Immature natural killer cell (primary cell): ENCODE results near the gene OVCA2. TPM values are rescaled to one million over a fixed set of nuclear protein-coding genes. Genes with fewer than 3 reads are reported as not detected.

ENCODE experiments used
- DNase-seq, 3 donors: peaks; one replicate each; pipeline ENCODE4 v3.0.0; 2022; ENCODE audit warnings: mixed read lengths in 1 of 3
- H3K27ac Mint-ChIP-seq, 6 donors: one replicate each; pipeline ENCODE4 v1.8.0; 2020; ENCODE audit warnings: mixed read lengths in 6 of 6, mild to moderate bottlenecking in 5 of 6, inconsistent platforms in 4 of 6, moderate library complexity in 3 of 6
- H3K27me3 Mint-ChIP-seq, 3 donors: one replicate each; pipeline ENCODE4 v1.8.0; 2020 to 2021; ENCODE audit warnings: low read depth in 3 of 3, mild to moderate bottlenecking in 3 of 3, mixed read lengths in 3 of 3, moderate library complexity in 3 of 3, inconsistent platforms in 1 of 3
- H3K36me3 Mint-ChIP-seq, 3 donors: one replicate each; pipeline ENCODE4 v1.8.0; 2020; ENCODE audit warnings: mixed read lengths in 3 of 3, inconsistent platforms in 2 of 3, mild to moderate bottlenecking in 2 of 3
- H3K4me1 Mint-ChIP-seq, 2 donors: one replicate each; pipeline ENCODE4 v1.8.0; 2020; ENCODE audit warnings: inconsistent platforms in 2 of 2, mild to moderate bottlenecking in 2 of 2, mixed read lengths in 2 of 2, moderate library complexity in 1 of 2
- H3K4me3 Mint-ChIP-seq, 5 donors: one replicate each; pipeline ENCODE4 v1.8.0; 2020; ENCODE audit warnings: mild to moderate bottlenecking in 5 of 5, mixed read lengths in 5 of 5, inconsistent platforms in 3 of 5, moderate library complexity in 3 of 5
- H3K9me3 Mint-ChIP-seq, 6 donors: one replicate each; pipeline ENCODE4 v1.8.0; 2020; ENCODE audit warnings: mild to moderate bottlenecking in 6 of 6, mixed read lengths in 6 of 6, inconsistent platforms in 4 of 6, moderate library complexity in 3 of 6
- polyA plus RNA-seq, 3 donors: library from polyadenylated mRNA; unstranded; fragments of 300-500 nt; fragmentation: Illumina TruSeq; gene quantifications; one replicate each; pipeline ENCODE4 v1.2.3, GENCODE V29; 2021

OVCA2 gene
- polyA plus RNA-seq, 3 donors from 2014 or later: 90.6 to 107 (median 104) TPM

DNA sequence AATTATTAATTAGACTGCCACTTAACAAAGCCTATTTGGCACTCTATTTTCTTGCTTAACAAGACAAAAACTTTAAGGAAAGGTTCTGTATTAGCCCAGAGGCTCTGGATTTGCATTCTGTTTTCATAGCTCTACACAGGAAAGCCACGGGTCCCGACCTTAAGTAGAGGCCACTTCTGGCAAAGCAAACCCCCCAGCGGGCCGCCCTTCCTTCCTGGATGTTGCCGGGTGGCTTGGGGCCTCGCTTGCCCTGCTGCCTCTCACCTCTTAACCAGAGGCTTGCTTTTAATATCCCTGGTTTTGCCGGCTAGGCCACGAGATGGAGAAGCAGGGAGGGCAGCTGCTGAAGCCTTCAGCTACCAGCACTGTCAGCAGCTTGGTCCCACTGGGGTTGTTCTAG, 21.1 kb upstream of the OVCA2 start:
- no peak overlapping the region for H3K4me3 Mint-ChIP-seq
- H3K27ac Mint-ChIP-seq: no peak overlapping the region
- no peaks in the 10 kb centered on the region for H3K9me3 Mint-ChIP-seq
- no peak for DNase-seq
- H3K4me1 Mint-ChIP-seq: peaks cover 11 to 13% of the 10 kb centered on the region in 2 donors
- H3K27me3 Mint-ChIP-seq: peaks cover 4 to 14% (median 10%) of the 10 kb centered on the region in 3 donors
- no peaks in the 10 kb centered on the region for H3K36me3 Mint-ChIP-seq

DNA sequence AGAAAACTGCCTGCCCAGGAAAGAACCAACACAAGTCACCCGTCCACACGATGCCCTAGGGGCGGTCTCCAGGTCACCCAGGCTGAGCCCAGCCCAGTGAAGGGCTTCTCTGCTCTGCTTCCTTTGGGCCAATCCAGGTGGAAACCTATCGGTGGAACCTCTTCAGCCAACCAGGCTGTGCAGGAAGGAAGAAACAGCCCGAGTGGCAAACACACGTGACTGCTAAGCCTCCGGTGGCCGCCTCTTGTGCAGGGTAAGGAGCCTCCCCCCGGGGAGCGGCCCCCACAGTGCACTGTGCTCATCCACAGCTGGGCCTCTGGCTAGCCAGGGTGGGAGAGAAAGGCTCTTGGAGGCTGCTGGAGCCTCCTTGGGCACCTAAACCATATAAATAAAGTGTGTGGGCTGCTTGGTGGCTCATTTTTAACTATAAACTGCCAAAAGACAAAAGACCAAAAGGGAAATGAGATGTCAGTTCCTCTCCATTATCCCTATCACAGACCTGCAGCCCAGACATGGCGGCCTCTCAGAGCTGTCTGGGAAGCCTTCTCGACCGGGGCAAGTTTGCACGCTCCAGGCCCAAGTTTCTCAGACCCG, 19.1 kb upstream of the OVCA2 start:
- Mint-ChIP-seq H3K9me3 (no peaks in the 10 kb centered on the region), H3K27ac (no peak overlapping the region), H3K4me3 (peak overlapping the region in 4 of 5 donors; percentile 24 to 65 (median 50)), H3K36me3 (no peaks in the 10 kb centered on the region), H3K27me3 (peaks cover 11 to 20% (median 13%) of the 10 kb centered on the region in 3 donors), H3K4me1 (peaks cover 16 to 19% of the 10 kb centered on the region in 2 donors)
- no peak for DNase-seq

DNA sequence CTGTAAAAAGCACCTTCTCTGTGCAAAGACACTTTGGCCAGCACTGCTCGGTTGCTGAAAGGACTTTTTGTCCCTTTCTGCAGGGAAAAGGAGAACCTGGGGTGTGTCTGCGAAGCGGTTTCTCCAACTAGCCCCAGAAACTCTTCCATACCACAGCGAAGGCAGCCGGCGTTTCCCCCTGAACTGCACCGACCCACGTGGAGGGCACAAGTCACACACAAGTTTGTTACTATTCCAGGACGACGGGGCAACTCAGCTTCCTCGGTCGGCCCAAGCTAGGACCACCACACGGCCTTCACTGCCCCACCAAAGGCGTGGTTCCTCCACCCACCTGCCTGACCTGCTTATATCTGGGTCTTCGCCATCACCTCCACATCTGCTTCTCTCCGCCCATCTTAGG, 18.6 kb upstream of the OVCA2 start:
- Mint-ChIP-seq H3K4me3 (peak overlapping the region in 4 of 5 donors; percentile 13 to 65 (median 47)), H3K27ac (no peak overlapping the region)

DNA sequence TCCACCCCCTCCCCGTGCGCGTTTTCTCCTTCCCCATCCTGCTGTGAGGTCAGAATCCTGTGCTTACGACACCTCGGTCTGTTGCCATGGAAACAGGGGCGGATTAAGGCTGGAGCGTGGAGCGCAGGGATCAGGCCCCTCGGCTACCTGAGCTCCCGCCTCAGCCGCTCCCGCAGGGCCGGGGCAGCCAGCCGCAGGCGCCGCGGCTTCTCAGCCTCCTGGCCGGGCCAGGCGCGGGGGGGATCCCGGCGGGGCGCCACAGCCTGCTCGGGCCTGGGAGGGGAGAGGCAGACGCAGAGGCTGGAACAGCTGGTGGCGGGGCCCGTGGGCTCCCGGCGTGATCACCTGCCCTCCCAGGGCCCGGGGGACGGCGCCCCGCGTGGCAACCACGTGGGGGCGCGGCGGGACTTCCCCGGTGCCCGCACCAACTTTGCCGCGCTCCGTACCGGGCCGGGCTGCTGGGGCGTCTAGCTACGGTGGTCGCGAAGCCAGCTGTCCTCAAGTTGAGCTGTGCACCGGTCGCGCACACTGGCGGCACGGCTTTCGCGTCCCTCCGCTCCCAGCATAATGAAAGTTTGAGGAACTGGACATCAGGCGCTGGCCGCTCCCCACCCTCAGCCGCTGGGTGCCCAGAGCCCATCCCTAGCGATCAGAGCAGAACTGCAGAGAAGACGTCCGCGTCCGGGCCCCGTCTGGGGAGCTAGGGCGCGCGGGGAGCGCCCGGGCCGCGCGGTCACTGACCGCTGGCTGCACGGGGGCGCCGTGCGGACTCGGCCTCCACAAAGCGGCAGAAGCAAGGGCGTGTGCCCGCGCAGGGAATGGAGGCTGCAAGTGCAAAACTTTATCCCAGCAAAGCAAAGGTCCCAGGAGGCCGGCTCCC, 17.9 kb upstream of the OVCA2 start:
- peak overlapping the region; percentile 72 to 84 (median 76) for H3K4me3 Mint-ChIP-seq
- H3K27ac Mint-ChIP-seq: no peak overlapping the region
- peaks cover 16 to 19% of the 10 kb centered on the region in 2 donors for H3K4me1 Mint-ChIP-seq
- H3K27me3 Mint-ChIP-seq: peaks cover 13 to 17% (median 15%) of the 10 kb centered on the region in 3 donors
- DNase-seq: peak; percentile 21 to 31 (median 22)
- no peaks in the 10 kb centered on the region for H3K9me3 Mint-ChIP-seq
- H3K36me3 Mint-ChIP-seq: no peaks in the 10 kb centered on the region

More for the DNA sequence above, 18.6 kb upstream of the OVCA2 start:
- Mint-ChIP-seq H3K36me3 (no peaks in the 10 kb centered on the region), H3K9me3 (no peaks in the 10 kb centered on the region), H3K4me1 (peaks cover 16 to 19% of the 10 kb centered on the region in 2 donors), H3K27me3 (peaks cover 11 to 22% (median 13%) of the 10 kb centered on the region in 3 donors)
- no peak for DNase-seq

DNA sequence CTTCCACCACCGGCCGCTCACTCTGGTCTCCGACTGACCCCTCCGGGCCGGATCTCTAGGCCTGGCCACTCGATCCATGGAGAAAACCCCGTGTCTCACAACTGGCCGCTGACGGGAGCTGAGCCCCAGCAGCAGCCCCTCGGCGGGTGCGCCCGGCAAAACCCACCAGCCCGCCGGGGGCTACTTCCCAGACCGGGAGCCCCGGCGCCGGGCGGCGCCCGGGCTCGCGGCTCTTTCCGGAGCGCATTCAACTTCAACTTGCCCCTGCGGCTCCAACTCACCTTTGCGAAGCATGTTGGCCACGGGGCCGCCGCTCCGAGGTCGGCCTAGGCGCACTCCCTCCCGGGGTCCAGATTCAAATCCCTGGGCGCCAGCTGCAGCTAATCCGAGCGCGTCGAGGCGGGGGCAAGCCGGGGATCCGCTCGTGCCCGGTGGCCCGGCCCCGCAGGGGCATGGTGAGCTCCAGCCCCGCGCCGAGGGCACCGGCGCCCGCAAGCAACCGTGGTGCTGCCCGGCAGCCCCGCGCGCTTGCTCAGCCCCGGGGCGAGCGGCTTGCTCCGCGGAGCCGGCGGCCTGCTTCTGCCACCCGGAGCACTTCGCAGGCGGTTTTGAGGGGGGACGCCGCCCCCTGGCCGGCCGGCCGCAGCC, 17.1 kb upstream of the OVCA2 start:
- H3K4me3 Mint-ChIP-seq: peak overlapping the region in 3 of 5 donors; percentile 29 to 84 (median 60)
- no peaks in the 10 kb centered on the region for H3K36me3 Mint-ChIP-seq
- DNase-seq: no peak
- H3K4me1 Mint-ChIP-seq: peaks cover 16 to 21% of the 10 kb centered on the region in 2 donors
- H3K9me3 Mint-ChIP-seq: no peaks in the 10 kb centered on the region
- peaks cover 13 to 17% (median 15%) of the 10 kb centered on the region in 3 donors for H3K27me3 Mint-ChIP-seq
- H3K27ac Mint-ChIP-seq: no peak overlapping the region

DNA sequence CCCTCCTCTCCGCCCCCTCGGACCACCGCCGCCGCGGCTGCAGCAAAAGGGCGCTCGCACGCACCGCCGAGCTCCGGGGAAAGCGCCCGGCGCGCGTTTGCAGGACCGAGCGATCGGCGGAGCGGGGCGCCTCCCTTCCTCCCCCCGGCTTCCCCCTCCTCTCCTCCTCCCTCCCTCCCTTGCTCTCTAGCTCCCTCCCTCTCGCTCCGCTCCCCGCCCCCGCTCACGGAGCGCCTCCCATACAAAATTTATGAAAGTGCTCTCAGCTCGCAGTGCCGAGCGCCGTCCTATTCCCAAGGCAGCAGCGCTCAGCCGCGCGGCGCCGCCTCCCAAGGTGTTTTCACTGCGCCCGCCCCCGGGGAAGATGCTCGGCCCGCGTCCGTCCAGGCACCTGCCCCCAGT, 16.6 kb upstream of the OVCA2 start, which contains the start of gene RTN4RL1:
TSS of gene RTN4RL1 (minus strand) at position 115 of the 402 bp plus-strand sequence. CDS start 469 bp downstream, outside the sequence.
- no peak within 1 kb of the TSS for H3K27ac Mint-ChIP-seq
- H3K4me1 Mint-ChIP-seq: peaks cover 18 to 23% of the 10 kb centered on the region in 2 donors

DNA sequence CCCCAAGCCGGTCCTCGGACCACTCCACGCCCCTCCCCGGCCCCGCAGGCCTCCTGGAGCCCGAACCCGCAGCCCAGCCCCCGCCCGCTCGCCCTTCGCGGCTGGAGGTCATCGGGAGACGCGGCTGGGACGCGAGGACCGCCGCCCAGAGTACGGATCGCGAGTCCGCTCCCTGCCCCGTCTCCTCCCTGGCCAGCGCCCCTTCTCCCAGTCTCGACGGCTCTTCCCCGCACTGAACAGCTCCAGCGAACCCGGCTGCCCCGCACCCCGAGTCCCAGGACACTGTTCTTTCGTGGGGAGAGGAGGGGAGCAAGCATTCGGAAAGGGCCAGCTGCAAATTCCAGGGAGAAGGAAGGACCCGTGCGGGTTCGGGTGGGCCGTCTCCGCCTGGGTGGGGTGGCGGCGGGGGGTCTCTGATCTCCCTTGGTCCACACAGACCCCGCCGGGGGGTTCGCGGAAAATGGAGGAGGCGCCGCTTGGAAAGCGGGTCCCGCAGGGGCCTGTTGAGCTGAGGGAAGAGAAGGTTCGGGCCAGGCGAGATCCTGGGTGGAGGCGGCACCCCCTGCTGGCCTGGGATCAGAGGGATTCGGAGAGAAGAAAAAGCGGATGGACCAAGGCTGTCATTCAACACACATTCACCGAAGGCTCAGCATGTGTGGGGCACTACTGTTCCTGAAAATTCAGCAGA, 16.1 kb upstream of the OVCA2 start:
- DNase-seq: no peak
- Mint-ChIP-seq H3K27ac (no peak overlapping the region), H3K9me3 (no peaks in the 10 kb centered on the region), H3K4me3 (peak overlapping the region; percentile 73 to 81 (median 78)), H3K36me3 (no peaks in the 10 kb centered on the region), H3K27me3 (peaks cover 9 to 17% (median 15%) of the 10 kb centered on the region in 3 donors), H3K4me1 (peaks cover 24 to 28% of the 10 kb centered on the region in 2 donors)

More for the DNA sequence above, 16.6 kb upstream of the OVCA2 start, which contains the start of gene RTN4RL1:
- no peaks in the 10 kb centered on the region for H3K9me3 Mint-ChIP-seq
- H3K36me3 Mint-ChIP-seq: no peaks in the 10 kb centered on the region
- peak; percentile 34 to 47 (median 44) for DNase-seq
- H3K27me3 Mint-ChIP-seq: peaks cover 9 to 17% (median 15%) of the 10 kb centered on the region in 3 donors
- peak within 1 kb of the TSS; percentile 73 to 84 (median 79) for H3K4me3 Mint-ChIP-seq

DNA sequence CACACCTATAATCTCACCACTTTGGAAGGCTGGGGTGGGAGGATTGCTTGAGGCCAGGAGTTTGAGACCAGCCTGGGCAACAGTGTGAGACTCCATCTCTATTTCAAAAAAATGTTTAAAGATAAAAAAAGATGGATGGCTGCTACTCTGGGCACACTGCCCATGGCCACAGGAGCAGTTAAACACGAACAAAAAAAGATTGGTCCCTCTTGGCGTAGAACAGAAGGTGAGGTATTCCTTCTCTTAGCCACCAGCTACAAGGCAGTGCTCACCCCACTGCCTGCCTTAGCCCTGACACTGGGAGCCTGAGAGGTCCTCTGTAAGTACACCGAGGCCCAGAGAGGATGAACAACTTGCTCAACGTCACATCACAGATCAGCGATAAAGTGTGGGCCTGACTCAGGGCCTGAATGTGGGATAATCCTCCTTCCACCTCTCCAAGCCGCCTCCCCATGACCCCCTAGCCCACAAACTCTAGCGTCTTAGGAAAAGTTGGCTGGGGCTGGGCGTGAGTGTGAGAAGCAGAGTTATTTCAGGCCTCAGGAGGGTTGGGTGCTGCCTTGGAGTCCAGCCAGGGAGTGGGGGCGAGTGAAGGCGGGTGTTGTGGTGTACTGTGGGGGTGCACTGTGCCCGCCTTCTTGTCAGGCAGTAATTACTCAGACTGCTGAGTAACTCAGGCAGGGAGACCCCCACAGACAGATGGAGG, 14.1 kb upstream of the OVCA2 start:
- Mint-ChIP-seq H3K36me3 (no peaks in the 10 kb centered on the region), H3K4me3 (peak overlapping the region in 3 of 5 donors; percentile 4 to 41 (median 21)), H3K4me1 (peaks cover 25 to 33% of the 10 kb centered on the region in 2 donors), H3K27me3 (peaks cover 9 to 15% (median 15%) of the 10 kb centered on the region in 3 donors), H3K27ac (no peak overlapping the region), H3K9me3 (peaks cover 0 to 1% (median 0%) of the 10 kb centered on the region in 6 donors)
- no peak for DNase-seq

DNA sequence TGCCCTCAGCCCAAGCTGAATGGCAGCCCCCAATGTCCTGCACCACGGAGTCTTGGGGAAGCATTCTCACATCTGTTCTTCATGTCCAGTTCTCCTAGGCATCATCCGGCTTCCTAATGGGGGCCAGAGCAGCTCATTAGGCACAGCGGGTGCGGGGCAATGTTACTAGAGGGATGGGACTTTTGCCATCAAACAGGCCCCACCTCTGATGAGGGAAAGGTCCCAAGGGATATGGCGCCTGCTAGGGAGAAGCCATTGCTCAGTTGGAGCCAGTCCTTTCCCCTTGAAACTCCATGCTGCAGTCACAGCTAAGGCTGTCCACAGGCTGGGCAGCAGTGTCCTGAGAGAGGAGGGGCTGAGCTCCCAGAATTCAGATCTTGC, 13.6 kb upstream of the OVCA2 start:
- no peak for DNase-seq
- H3K36me3 Mint-ChIP-seq: no peaks in the 10 kb centered on the region
- peaks cover 9 to 15% (median 10%) of the 10 kb centered on the region in 3 donors for H3K27me3 Mint-ChIP-seq
- no peak overlapping the region for H3K27ac Mint-ChIP-seq
- H3K9me3 Mint-ChIP-seq: peaks cover 0 to 1% (median 0%) of the 10 kb centered on the region in 6 donors
- H3K4me3 Mint-ChIP-seq: peak overlapping the region in 3 of 5 donors; percentile 41 to 53 (median 45)
- H3K4me1 Mint-ChIP-seq: peaks cover 19 to 32% of the 10 kb centered on the region in 2 donors

DNA sequence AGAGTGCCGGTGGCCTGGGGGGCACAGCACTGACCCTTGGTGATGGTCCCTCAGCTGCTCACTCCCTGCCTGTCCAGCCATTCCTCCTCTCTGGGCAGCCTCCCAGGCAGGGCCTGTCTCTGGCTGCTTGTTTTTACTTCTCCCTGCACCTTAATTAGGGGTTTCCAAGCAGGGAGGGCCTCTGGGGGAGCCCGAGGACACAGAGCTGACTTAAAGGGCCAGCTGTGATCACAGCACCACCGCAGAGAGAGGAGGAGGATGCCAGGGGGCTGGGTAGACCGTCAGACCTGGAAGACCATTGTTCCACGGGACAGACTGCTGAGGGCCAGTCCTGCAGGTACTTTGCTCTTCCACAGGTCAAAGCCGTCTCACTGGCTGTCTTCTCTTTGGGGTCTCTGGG, 13.1 kb upstream of the OVCA2 start:
- Mint-ChIP-seq H3K9me3 (peaks cover 0 to 1% (median 0%) of the 10 kb centered on the region in 6 donors), H3K27ac (no peak overlapping the region), H3K36me3 (no peaks in the 10 kb centered on the region), H3K27me3 (peaks cover 8 to 15% (median 9%) of the 10 kb centered on the region in 3 donors), H3K4me1 (peaks cover 17 to 30% of the 10 kb centered on the region in 2 donors), H3K4me3 (peak overlapping the region in 3 of 5 donors; percentile 5 to 53 (median 36))
- DNase-seq: no peak

DNA sequence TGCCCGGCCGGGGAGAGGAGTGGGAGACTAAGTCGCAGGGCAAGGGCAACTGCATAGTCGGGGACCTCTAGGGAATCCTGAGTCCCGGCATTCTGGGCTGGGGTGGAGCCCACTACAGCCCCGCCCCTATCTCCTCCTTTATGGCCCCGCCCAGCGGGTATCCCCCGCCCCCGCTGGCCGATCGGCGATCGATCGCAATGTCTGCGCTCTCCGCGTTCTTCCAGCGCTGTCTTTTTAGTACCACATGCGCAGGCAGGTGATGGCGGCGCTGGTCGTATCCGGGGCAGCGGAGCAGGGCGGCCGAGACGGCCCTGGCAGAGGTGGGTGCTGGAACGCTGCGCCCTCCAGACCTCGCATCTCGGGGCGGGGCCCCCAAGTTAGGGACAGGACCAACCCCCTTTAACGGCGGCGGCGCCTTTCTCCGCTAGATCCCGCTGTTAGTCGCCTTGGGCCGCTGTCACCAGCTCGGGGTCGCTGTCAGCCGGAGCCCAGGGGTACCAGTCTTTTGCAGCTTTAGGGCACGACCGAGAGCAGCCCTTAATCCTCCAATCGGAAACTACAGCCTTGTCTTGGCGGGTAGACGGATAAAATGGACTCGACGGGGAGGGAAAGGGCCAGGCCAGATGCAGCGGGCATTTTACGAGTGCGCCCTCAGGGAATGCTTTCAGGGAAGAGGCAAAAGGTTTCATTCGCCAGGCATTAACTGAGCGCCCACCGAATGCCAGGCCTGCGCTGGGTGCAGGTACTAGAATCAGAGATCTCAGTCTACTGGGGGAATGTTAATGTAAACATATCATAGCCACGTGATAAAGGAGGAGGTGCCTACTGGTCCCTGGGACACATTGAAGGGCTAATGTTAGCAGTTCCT, 11.7 kb upstream of the OVCA2 start, which contains the start of gene DPH1:
TSS of gene DPH1 (plus strand) at position 243 of the 868 bp plus-strand sequence. CDS start at position 260, 17 bp downstream.
- DNase-seq: peak; percentile 81 to 84 (median 81)
- H3K27me3 Mint-ChIP-seq: peaks cover 8 to 13% (median 9%) of the 10 kb centered on the region in 3 donors
- peaks cover 17 to 28% of the 10 kb centered on the region in 2 donors for H3K4me1 Mint-ChIP-seq
- peak within 1 kb of the TSS; percentile 65 to 91 (median 79) for H3K27ac Mint-ChIP-seq
- H3K4me3 Mint-ChIP-seq: peak within 1 kb of the TSS; percentile 84 to 96 (median 94)
- H3K36me3 Mint-ChIP-seq: no peaks in the 10 kb centered on the region
- peaks cover 0 to 1% (median 0%) of the 10 kb centered on the region in 6 donors for H3K9me3 Mint-ChIP-seq
